H1 (cell line): Measurements from ENCODE around the gene SGCD. TPM values are rescaled to one million over a fixed set of nuclear protein-coding genes. Genes with fewer than 3 reads are reported as not detected.

Source experiments
- CTCF ChIA-PET: fragments of 300-600 bp; sonication (Branson Sonifier 250); formaldehyde crosslinking; loops from one replicate; lab custom pipeline; 2021; ENCODE audit not compliant: partially characterized antibody; lab: Charles Lee
- POLR2A ChIA-PET: fragments of 300-600 bp; sonication (Branson Sonifier 250); formaldehyde crosslinking; loops from one replicate; lab custom pipeline; 2021; ENCODE audit warnings: inconsistent platforms; ENCODE audit not compliant: partially characterized antibody; lab: Charles Lee
- DNase-seq, 2 experiments: peaks; one replicate each; pipeline versions ENCODE4 v3.0.0 to v3.0.0-alpha.2; 2010 to 2022; ENCODE audit warnings: low spot score in 2 of 2, low read depth in 1 of 2, mixed read lengths in 1 of 2
- FAIRE-seq: peaks from 2 replicates; lab custom pipeline; 2011; peaks lifted over from hg19 to GRCh38; lab: Jason Lieb, UNC
- H2AFZ ChIP-seq: 2 replicates; pipeline ENCODE4 v1.8.1; 2012; ENCODE audit warnings: low read length, inconsistent platforms
- H2AK5ac ChIP-seq: 2 replicates; pipeline ENCODE4 v1.6.1; 2013; ENCODE audit warnings: low read depth, low read length
- H2BK120ac ChIP-seq: replicated peaks from 2 replicates; pipeline ENCODE3; 2013; ENCODE audit warnings: low read depth, low read length, inconsistent platforms
- H2BK12ac ChIP-seq: 2 replicates; pipeline ENCODE4 v1.6.1; 2013; ENCODE audit warnings: low read depth, low read length
- H2BK15ac ChIP-seq: 2 replicates; pipeline ENCODE4 v1.6.1; 2013; ENCODE audit warnings: low read length
- H2BK20ac ChIP-seq: 2 replicates; pipeline ENCODE4 v1.6.1; 2013; ENCODE audit warnings: low read length
- H2BK5ac ChIP-seq: 2 replicates; pipeline ENCODE4 v1.6.1; 2013; ENCODE audit warnings: low read depth, low read length
- H3K14ac ChIP-seq: 2 replicates; pipeline ENCODE4 v1.6.1; 2013; ENCODE audit warnings: inconsistent platforms; ENCODE audit not compliant: insufficient read length
- H3K18ac ChIP-seq: 2 replicates; pipeline ENCODE4 v1.6.1; 2013; ENCODE audit warnings: low read length; ENCODE audit errors: extremely low read depth
- H3K23ac ChIP-seq: 2 replicates; pipeline ENCODE4 v1.6.1; 2013; ENCODE audit warnings: inconsistent platforms; ENCODE audit not compliant: insufficient read length
- H3K23me2 ChIP-seq: 2 replicates; pipeline ENCODE4 v1.6.1; 2013; ENCODE audit warnings: low read depth, low read length
- H3K27ac ChIP-seq: 2 replicates; pipeline ENCODE4 v1.6.1; 2011; ENCODE audit warnings: low read depth, low read length, inconsistent platforms
- H3K27me3 ChIP-seq, 4 experiments: replicated peaks in 1 of 4; 1 replicate in 1 of 4; 2 replicates in 3 of 4; pipeline versions ENCODE4 v1.6.1 to v1.8.1; 2011 to 2013; ENCODE audit warnings: low read length in 3 of 4, mild to moderate bottlenecking in 3 of 4, inconsistent platforms in 2 of 4, mixed read lengths in 2 of 4, moderate library complexity in 1 of 4; ENCODE audit not compliant: control insufficient read depth in 3 of 4, insufficient read depth in 3 of 4; ENCODE audit errors: extremely low read depth in 1 of 4
- H3K36me3 ChIP-seq, 4 experiments: 2 replicates each; pipeline versions ENCODE4 v1.6.1 to v1.8.1; 2011 to 2013; ENCODE audit warnings: mild to moderate bottlenecking in 4 of 4, low read length in 3 of 4, moderate library complexity in 2 of 4, control low read depth in 1 of 4, inconsistent platforms in 1 of 4; ENCODE audit not compliant: insufficient read depth in 4 of 4, control insufficient read depth in 2 of 4
- H3K4ac ChIP-seq: replicated peaks from 2 replicates; pipeline ENCODE3; 2013; ENCODE audit warnings: low read length, low read depth, mixed read lengths, inconsistent platforms; ENCODE audit not compliant: insufficient read length
- H3K4me1 ChIP-seq, 4 experiments: replicated peaks in 1 of 4; 1 replicate in 1 of 4; 2 replicates in 3 of 4; pipeline versions ENCODE4 v1.6.1 to v1.8.1; 2011 to 2013; ENCODE audit warnings: low read length in 3 of 4, inconsistent platforms in 2 of 4, mixed read lengths in 1 of 4; ENCODE audit not compliant: insufficient read depth in 4 of 4, control insufficient read depth in 3 of 4
- H3K4me2 ChIP-seq, 2 experiments: 2 replicates each; pipeline versions ENCODE4 v1.6.1 to v1.8.1; 2011 to 2013; ENCODE audit warnings: low read depth in 2 of 2, low read length in 2 of 2, control low read depth in 1 of 2, inconsistent platforms in 1 of 2, mild to moderate bottlenecking in 1 of 2; ENCODE audit not compliant: insufficient read depth in 1 of 2
- H3K4me3 ChIP-seq, 4 experiments: fragments of 200-600, 300-600 bp in 1 of 4; sonication (generic), shearing (Covaris generic), sonication (Bioruptor Twin) in 1 of 4; 2 replicates each; pipeline versions ENCODE4 v1.5.1 to v1.8.1; 2011 to 2016; ENCODE audit warnings: low read length in 4 of 4, low read depth in 3 of 4, control low read depth in 2 of 4, inconsistent platforms in 2 of 4, mild to moderate bottlenecking in 2 of 4, mixed read lengths in 1 of 4, moderate library complexity in 1 of 4; ENCODE audit not compliant: insufficient read depth in 2 of 4; ENCODE audit errors: extremely low read depth in 1 of 4
- H3K56ac ChIP-seq: replicated peaks from 2 replicates; pipeline ENCODE3; 2013; ENCODE audit warnings: low read depth, mild to moderate bottlenecking, mixed read lengths, low read length, inconsistent platforms; ENCODE audit not compliant: insufficient read length
- H3K79me1 ChIP-seq: 2 replicates; pipeline ENCODE4 v1.6.1; 2013; ENCODE audit warnings: low read depth, low read length, control low read depth
- H3K79me2 ChIP-seq, 2 experiments: 2 replicates each; pipeline versions ENCODE4 v1.6.1 to v1.8.1; 2012 to 2013; ENCODE audit warnings: low read length in 2 of 2, mild to moderate bottlenecking in 2 of 2, inconsistent platforms in 1 of 2; ENCODE audit not compliant: insufficient read depth in 2 of 2, control insufficient read depth in 1 of 2
- H3K9ac ChIP-seq, 4 experiments: replicated peaks in 1 of 4; 1 replicate in 1 of 4; 2 replicates in 3 of 4; pipeline versions ENCODE4 v1.6.1 to v1.8.1; 2011 to 2013; ENCODE audit warnings: low read depth in 3 of 4, low read length in 3 of 4, control low read depth in 2 of 4, mild to moderate bottlenecking in 2 of 4, moderate library complexity in 2 of 4, inconsistent platforms in 1 of 4; ENCODE audit errors: extremely low read depth in 1 of 4
- H3K9me3 ChIP-seq, 2 experiments: 2 replicates each; pipeline versions ENCODE4 v1.6.1 to v1.8.1; 2012 to 2013; ENCODE audit warnings: mild to moderate bottlenecking in 2 of 2, moderate library complexity in 2 of 2, control low read depth in 1 of 2, inconsistent platforms in 1 of 2, low read depth in 1 of 2, low read length in 1 of 2, mixed read lengths in 1 of 2; ENCODE audit not compliant: insufficient read depth in 2 of 2
- H4K20me1 ChIP-seq, 2 experiments: replicated peaks in 1 of 2; 2 replicates each; pipeline versions ENCODE3 to v1.8.1; 2011 to 2013; ENCODE audit warnings: inconsistent platforms in 2 of 2, low read length in 2 of 2, mild to moderate bottlenecking in 1 of 2; ENCODE audit not compliant: insufficient read depth in 2 of 2, control insufficient read depth in 1 of 2
- H4K5ac ChIP-seq: 2 replicates; pipeline ENCODE4 v1.6.1; 2013; ENCODE audit warnings: low read length, low read depth, mixed read lengths, inconsistent platforms; ENCODE audit not compliant: insufficient read length
- H4K8ac ChIP-seq: 2 replicates; pipeline ENCODE4 v1.8.0; 2013; ENCODE audit warnings: mild to moderate bottlenecking, moderate library complexity, low read length, inconsistent platforms; ENCODE audit not compliant: insufficient read depth; ENCODE audit errors: extremely low read depth
- H4K91ac ChIP-seq: replicated peaks from 2 replicates; pipeline ENCODE3; 2013; ENCODE audit warnings: low read length, mixed read lengths, inconsistent platforms; ENCODE audit not compliant: insufficient read length
- ASH2L ChIP-seq: fragments of 200-600, 300-600 bp; sonication (generic); IDR thresholded peaks from one replicate; pipeline ENCODE4 v1.7.1; 2017; ENCODE audit warnings: low read length
- FOSL1 ChIP-seq: IDR thresholded peaks from 2 replicates; pipeline ENCODE4 v1.6.1; 2011; ENCODE audit warnings: mild to moderate bottlenecking, low read depth, low read length, moderate library complexity; ENCODE audit not compliant: insufficient read depth
- GABPA ChIP-seq: IDR thresholded peaks from 2 replicates; pipeline ENCODE4 v1.6.1; 2011; ENCODE audit warnings: mild to moderate bottlenecking, low read length, moderate library complexity, borderline replicate concordance; ENCODE audit not compliant: insufficient read depth
- RAD21 ChIP-seq, 2 experiments: IDR thresholded peaks in 1 of 2; conservative IDR thresholded peaks in 1 of 2; 2 replicates each; pipeline ENCODE4 v1.6.1; 2011; ENCODE audit warnings: low read depth in 2 of 2, low read length in 2 of 2, improper control_type of control experiment in 1 of 2, inconsistent platforms in 1 of 2, mild to moderate bottlenecking in 1 of 2, moderate library complexity in 1 of 2
- SIX5 ChIP-seq: IDR thresholded peaks from 2 replicates; pipeline ENCODE4 v1.6.1; 2011; ENCODE audit warnings: mild to moderate bottlenecking, low read depth, low read length
- SRF ChIP-seq: IDR thresholded peaks from 2 replicates; pipeline ENCODE4 v1.6.1; 2011; ENCODE audit warnings: mild to moderate bottlenecking, low read depth, low read length, moderate library complexity
- ZNF274 ChIP-seq: IDR thresholded peaks from 2 replicates; pipeline ENCODE4 v1.7.0; 2012; ENCODE audit warnings: low read length, borderline replicate concordance; ENCODE audit errors: extremely low read depth
- WGBS, 2 experiments: shearing (Covaris generic) in 1 of 2; methylation state at CpG; one replicate each; pipeline versions ENCODE4 v1.1.6 to v1.1.7; 2013 to 2015; ENCODE audit warnings: low lambda C conversion rate in 2 of 2, mixed read lengths in 2 of 2, inconsistent platforms in 1 of 2, low coverage in 1 of 2, missing lambda C conversion rate in 1 of 2; ENCODE audit not compliant: insufficient replicate concordance in 2 of 2, insufficient coverage in 1 of 2, insufficient read length in 1 of 2; ENCODE audit errors: extremely low coverage in 1 of 2, missing lambda C conversion rate in 1 of 2; 5-methylcytosine and 5-hydroxymethylcytosine counted together
- polyA plus RNA-seq, 7 experiments: library from polyadenylated mRNA; depleted of rRNA in 3 of 7; stranded (reverse) in 5 of 7; unstranded in 2 of 7; fragments of >200 nt in 5 of 7; fragments of 200-250 nt in 2 of 7; gene quantifications; 1 replicate in 5 of 7; 2 replicates in 1 of 7; 4 replicates in 1 of 7; pipeline versions ENCODE4 v1.2.1 to v1.2.3, GENCODE V29; 2011 to 2013; ENCODE audit warnings: missing spikeins in 2 of 7, mixed read lengths in 2 of 7
- total RNA-seq: library from RNA; stranded (reverse); fragmentation: NEBNext Ultra II Directional; extraction: Animal tissue kit (Norgen Biotek cat#: 25700); gene quantifications from 2 replicates; pipeline ENCODE4 v1.2.1, GENCODE V29; 2021

The SGCD gene
- total and polyA plus RNA-seq, 2 of the 8 experiments (the other 6 are each of a cell fraction or from before 2014, with no cell fraction given) = 0.04 to 0.08 TPM

GRCh38 chr5:156582193-156582598, 255.2 kb downstream of the SGCD start:
- FAIRE-seq (no peak), DNase-seq (no peak)
- WGBS, 2 experiments = 91% methylated on average over 2 of the region's 2 CpGs; no CpG with 5 or more reads in 1 of the 2 experiments
- Histone ChIP-seq H2AK5ac (no peak overlapping the region), H2BK5ac (no peak overlapping the region), H4K91ac (no peak overlapping the region), H3K9me3 (no peaks in the 10 kb centered on the region; a peak in 1 of 4 replicates), H3K4me3 (no peak overlapping the region), H4K8ac (no peak overlapping the region), H3K27me3 (no peaks in the 10 kb centered on the region), H4K5ac (no peak overlapping the region), H3K4me2 (no peak overlapping the region), H3K18ac (no peak overlapping the region), H2AFZ (no peak overlapping the region), H4K20me1 (no peaks in the 10 kb centered on the region), H3K23me2 (no peaks in the 10 kb centered on the region), H3K79me2 (no peaks in the 10 kb centered on the region), H3K27ac (no peak overlapping the region), H2BK15ac (no peak overlapping the region), H3K79me1 (no peaks in the 10 kb centered on the region), H3K4ac (no peak overlapping the region), H3K23ac (no peak overlapping the region), H2BK12ac (no peak overlapping the region), H3K14ac (no peak overlapping the region), H3K36me3 (no peaks in the 10 kb centered on the region), H2BK20ac (no peak overlapping the region), H3K56ac (no peak overlapping the region), H2BK120ac (no peak overlapping the region), H3K4me1 (no peaks in the 10 kb centered on the region), H3K9ac (no peak overlapping the region)
- POLR2A ChIA-PET = no interaction called here
- no peak for TF ChIP-seq FOSL1
- TF ChIP-seq SRF = no peak
- no peak for TF ChIP-seq RAD21 (IDR thresholded peaks at IDR 0.05 in 1 of 2, conservative IDR thresholded peaks at IDR 0.05 in 1 of 2; ENCODE audit: low read depth in 2 of 2, low read length in 2 of 2)
- TF ChIP-seq GABPA = no peak
- TF ChIP-seq SIX5 = no peak
- TF ChIP-seq ASH2L = no peak
- no peak for TF ChIP-seq ZNF274
- CTCF ChIA-PET = interaction anchor here (0.5 kb wide), 1 partner anchor 73 kb away, joined by 4 read pairs; no protein-coding TSS in a partner anchor
